H9 (cell line): ENCODE measurements around the gene VAV2. TPM values are rescaled to one million over a fixed set of nuclear protein-coding genes. Genes with fewer than 3 reads are reported as not detected.

Experiments
- DNase-seq: peaks from one replicate; pipeline ENCODE4 v3.0.0-alpha.2; 2017
- H2AFZ ChIP-seq: one replicate; pipeline ENCODE4 v1.6.1; 2013; ENCODE audit warnings: mild to moderate bottlenecking, low read length, control low read depth, moderate library complexity
- H2AK5ac ChIP-seq: 2 replicates; pipeline ENCODE4 v1.6.1; 2013; ENCODE audit warnings: low read length, control low read depth, mixed read lengths; ENCODE audit not compliant: insufficient read length
- H2BK120ac ChIP-seq: one replicate; pipeline ENCODE4 v1.6.1; 2013; ENCODE audit warnings: low read depth, mild to moderate bottlenecking, low read length, control low read depth, inconsistent platforms; ENCODE audit not compliant: poor library complexity, severe bottlenecking
- H2BK12ac ChIP-seq: 2 replicates; pipeline ENCODE4 v1.6.1; 2013; ENCODE audit warnings: low read length, control low read depth, mixed read lengths, low read depth; ENCODE audit not compliant: insufficient read length
- H2BK15ac ChIP-seq: 2 replicates; pipeline ENCODE4 v1.6.1; 2013; ENCODE audit warnings: low read depth, low read length, control low read depth
- H2BK20ac ChIP-seq: one replicate; pipeline ENCODE4 v1.6.1; 2013; ENCODE audit warnings: low read depth, mild to moderate bottlenecking, low read length, control low read depth, inconsistent platforms; ENCODE audit not compliant: poor library complexity, severe bottlenecking
- H2BK5ac ChIP-seq: 2 replicates; pipeline ENCODE4 v1.6.1; 2013; ENCODE audit warnings: low read length, control low read depth, mixed read lengths; ENCODE audit not compliant: insufficient read length
- H3K14ac ChIP-seq: 2 replicates; pipeline ENCODE4 v1.6.1; 2013; ENCODE audit warnings: low read length, control low read depth; ENCODE audit not compliant: insufficient read depth
- H3K18ac ChIP-seq: 2 replicates; pipeline ENCODE4 v1.6.1; 2013; ENCODE audit warnings: low read depth, mild to moderate bottlenecking, mixed read lengths, low read length, control low read depth; ENCODE audit not compliant: insufficient read length
- H3K23ac ChIP-seq: 2 replicates; pipeline ENCODE4 v1.6.1; 2013; ENCODE audit warnings: low read length, control low read depth, mixed read lengths, low read depth; ENCODE audit not compliant: insufficient read length
- H3K23me2 ChIP-seq: 2 replicates; pipeline ENCODE4 v1.6.1; 2013; ENCODE audit warnings: low read depth, mild to moderate bottlenecking, mixed read lengths, low read length, control low read depth; ENCODE audit not compliant: insufficient read length, poor library complexity, severe bottlenecking
- H3K27ac ChIP-seq: 2 replicates; pipeline ENCODE4 v1.5.1; 2013; ENCODE audit warnings: low read length, control low read depth, mixed read lengths, low read depth; ENCODE audit not compliant: insufficient read length
- H3K27me3 ChIP-seq: 2 replicates; pipeline ENCODE4 v1.6.1; 2013; ENCODE audit warnings: low read length, control low read depth, inconsistent platforms; ENCODE audit not compliant: insufficient read depth
- H3K4ac ChIP-seq: 2 replicates; pipeline ENCODE4 v1.6.1; 2013; ENCODE audit warnings: low read depth, mild to moderate bottlenecking, control low read depth, inconsistent platforms, low read length, moderate library complexity
- H3K4me1 ChIP-seq: 2 replicates; pipeline ENCODE4 v1.6.1; 2013; ENCODE audit warnings: low read length, control low read depth, inconsistent platforms; ENCODE audit not compliant: insufficient read depth
- H3K4me2 ChIP-seq: 2 replicates; pipeline ENCODE4 v1.6.1; 2013; ENCODE audit warnings: low read length, control low read depth, mixed read lengths; ENCODE audit not compliant: insufficient read length, insufficient read depth
- H3K56ac ChIP-seq: 2 replicates; pipeline ENCODE4 v1.6.1; 2013; ENCODE audit warnings: low read depth, mild to moderate bottlenecking, mixed read lengths, low read length, control low read depth; ENCODE audit not compliant: insufficient read length
- H3K79me1 ChIP-seq: 2 replicates; pipeline ENCODE4 v1.6.1; 2013; ENCODE audit warnings: low read depth, mild to moderate bottlenecking, moderate library complexity, low read length, control low read depth, inconsistent platforms; ENCODE audit not compliant: insufficient read depth, poor library complexity, severe bottlenecking
- H3K79me2 ChIP-seq: 2 replicates; pipeline ENCODE4 v1.6.1; 2013; ENCODE audit warnings: low read length, control low read depth, inconsistent platforms; ENCODE audit not compliant: insufficient read depth
- H3K9ac ChIP-seq: 2 replicates; pipeline ENCODE4 v1.6.1; 2013; ENCODE audit warnings: low read length, control low read depth, mixed read lengths; ENCODE audit not compliant: insufficient read length; ENCODE audit errors: extremely low read depth
- H3K9me3 ChIP-seq: one replicate; pipeline ENCODE4 v1.6.1; 2013; ENCODE audit warnings: low read depth, low read length, inconsistent platforms; ENCODE audit not compliant: control insufficient read depth
- H3T11ph ChIP-seq: one replicate; pipeline ENCODE4 v1.6.1; 2013; ENCODE audit warnings: mild to moderate bottlenecking, low read length, control low read depth, inconsistent platforms
- H4K20me1 ChIP-seq: one replicate; pipeline ENCODE4 v1.6.1; 2013; ENCODE audit not compliant: control insufficient read depth, insufficient read length, insufficient read depth
- H4K5ac ChIP-seq: 2 replicates; pipeline ENCODE4 v1.6.1; 2013; ENCODE audit warnings: low read depth, mild to moderate bottlenecking, mixed read lengths, low read length, control low read depth; ENCODE audit not compliant: insufficient read length
- H4K8ac ChIP-seq: replicated peaks from 2 replicates; pipeline ENCODE4 v1.6.1; 2013; ENCODE audit warnings: low read length, control low read depth, mixed read lengths, low read depth; ENCODE audit not compliant: insufficient read length
- H4K91ac ChIP-seq: 2 replicates; pipeline ENCODE4 v1.6.1; 2013; ENCODE audit warnings: low read depth, mild to moderate bottlenecking, moderate library complexity, mixed read lengths, low read length, control low read depth; ENCODE audit not compliant: insufficient read length
- H3K27ac Mint-ChIP-seq, 3 experiments: 2 replicates in 2 of 3; 3 replicates in 1 of 3; pipeline ENCODE4 v1.8.0; 2020 to 2021; ENCODE audit warnings: mixed read lengths in 3 of 3, mild to moderate bottlenecking in 1 of 3, moderate library complexity in 1 of 3
- H3K27me3 Mint-ChIP-seq: 2 replicates; pipeline ENCODE4 v1.8.0; 2021; ENCODE audit warnings: low read depth, mild to moderate bottlenecking, moderate library complexity, mixed read lengths
- H3K36me3 Mint-ChIP-seq, 3 experiments: 2 replicates in 2 of 3; 3 replicates in 1 of 3; pipeline ENCODE4 v1.8.0; 2020 to 2021; ENCODE audit warnings: low read depth in 3 of 3, mixed read lengths in 3 of 3; ENCODE audit not compliant: insufficient read depth in 1 of 3
- H3K4me1 Mint-ChIP-seq, 2 experiments: 2 replicates each; pipeline ENCODE4 v1.8.0; 2020; ENCODE audit warnings: mixed read lengths in 2 of 2
- H3K4me3 Mint-ChIP-seq, 2 experiments: 2 replicates in 1 of 2; 3 replicates in 1 of 2; pipeline ENCODE4 v1.8.0; 2020 to 2021; ENCODE audit warnings: mild to moderate bottlenecking in 2 of 2, mixed read lengths in 2 of 2, moderate library complexity in 1 of 2
- H3K9me3 Mint-ChIP-seq, 2 experiments: 2 replicates in 1 of 2; 3 replicates in 1 of 2; pipeline ENCODE4 v1.8.0; 2020; ENCODE audit warnings: mild to moderate bottlenecking in 2 of 2, mixed read lengths in 2 of 2, moderate library complexity in 1 of 2
- CTCF ChIP-seq: fragments of 200-600 bp; sonication (generic); conservative IDR thresholded peaks from 3 replicates; pipeline ENCODE4 v1.8.0; 2021; ENCODE audit warnings: antibody characterized with exemption, mild to moderate bottlenecking
- WGBS: extraction: QIAGEN DNeasy Blood & Tissue Kit; methylation state at CpG from one replicate; pipeline ENCODE4 v1.1.7; 2013; ENCODE audit warnings: missing lambda C conversion rate, low lambda C conversion rate, mixed read lengths; ENCODE audit not compliant: insufficient read length; ENCODE audit errors: extremely low coverage; 5-methylcytosine and 5-hydroxymethylcytosine counted together
- total RNA-seq: library from RNA; stranded (reverse); gene quantifications from 2 replicates; pipeline ENCODE4 v1.2.1, GENCODE V29; 2021

VAV2 gene
- total RNA-seq, 1 experiment from 2014 or later = 58.7 TPM

DNA sequence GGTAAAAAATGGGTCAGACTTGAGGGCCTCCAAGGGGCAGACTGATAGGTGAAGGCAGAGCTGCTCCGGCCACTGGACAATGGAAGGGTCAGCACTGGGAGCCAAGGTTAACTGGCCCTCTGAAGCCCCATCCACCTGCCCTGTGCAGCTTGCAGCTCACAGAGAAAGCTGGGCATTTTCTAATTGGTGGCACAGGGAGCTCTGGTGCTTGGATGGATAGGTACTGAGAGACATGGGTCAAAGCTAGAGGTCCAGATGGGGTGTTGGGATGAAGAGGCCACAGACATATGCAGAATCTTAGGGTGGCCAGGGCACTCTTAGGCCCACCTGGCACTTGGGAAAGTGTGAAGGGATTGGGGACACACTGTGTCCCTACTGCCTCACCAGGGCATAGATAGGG is 224.5 kb downstream of the VAV2 start:
- peaks cover 35 to 66% (median 55%) of the 10 kb centered on the region in 3 experiments for H3K36me3 Mint-ChIP-seq
- WGBS = no CpG with 5 or more reads among the region's 1 CpG

More for the DNA sequence above, 224.5 kb downstream of the VAV2 start:
- H2BK5ac ChIP-seq = no peak overlapping the region
- no peak for DNase-seq
- H3K56ac ChIP-seq = no peak overlapping the region
- H3T11ph ChIP-seq = no peak overlapping the region
- no peak overlapping the region for H2BK20ac ChIP-seq
- H3K4ac ChIP-seq = no peak overlapping the region
- Mint-ChIP-seq H3K27me3 (no peaks in the 10 kb centered on the region), H3K4me3 (no peak overlapping the region), H3K4me1 (no peaks in the 10 kb centered on the region), H3K27ac (no peak overlapping the region), H3K9me3 (peaks cover 10% of the 10 kb centered on the region in 2 experiments)
- no peaks in the 10 kb centered on the region for H4K20me1 ChIP-seq
- no peak overlapping the region for H3K9ac ChIP-seq
- H3K27me3 ChIP-seq = no peaks in the 10 kb centered on the region
- H3K79me1 ChIP-seq = no peaks in the 10 kb centered on the region
- no peak for TF ChIP-seq CTCF
- no peak overlapping the region for H3K23ac ChIP-seq
- H2BK12ac ChIP-seq = no peak overlapping the region
- H3K4me2 ChIP-seq = no peak overlapping the region
- H2BK15ac ChIP-seq = no peak overlapping the region
- no peaks in the 10 kb centered on the region for H3K79me2 ChIP-seq
- H4K5ac ChIP-seq = no peak overlapping the region
- H4K91ac ChIP-seq = no peak overlapping the region
- H3K4me1 ChIP-seq = no peaks in the 10 kb centered on the region
- no peaks in the 10 kb centered on the region for H3K9me3 ChIP-seq
- H2AK5ac ChIP-seq = no peak overlapping the region
- no peaks in the 10 kb centered on the region for H3K23me2 ChIP-seq
- H3K18ac ChIP-seq = no peak overlapping the region
- H4K8ac ChIP-seq = no peak overlapping the region
- no peak overlapping the region for H2BK120ac ChIP-seq
- H3K27ac ChIP-seq = no peak overlapping the region
- H2AFZ ChIP-seq = no peak overlapping the region
- no peak overlapping the region for H3K14ac ChIP-seq
